ENCODE data around the gene THG1L.
A peak's percentile ranks its signal among the peaks of the same experiment; 100 is the strongest.
"Not testable (repeated sequence)": the region's sequence is repeated elsewhere in the genome, so short reads cannot be mapped to it uniquely, and the experiment has no call there.

The THG1L gene

DNA sequence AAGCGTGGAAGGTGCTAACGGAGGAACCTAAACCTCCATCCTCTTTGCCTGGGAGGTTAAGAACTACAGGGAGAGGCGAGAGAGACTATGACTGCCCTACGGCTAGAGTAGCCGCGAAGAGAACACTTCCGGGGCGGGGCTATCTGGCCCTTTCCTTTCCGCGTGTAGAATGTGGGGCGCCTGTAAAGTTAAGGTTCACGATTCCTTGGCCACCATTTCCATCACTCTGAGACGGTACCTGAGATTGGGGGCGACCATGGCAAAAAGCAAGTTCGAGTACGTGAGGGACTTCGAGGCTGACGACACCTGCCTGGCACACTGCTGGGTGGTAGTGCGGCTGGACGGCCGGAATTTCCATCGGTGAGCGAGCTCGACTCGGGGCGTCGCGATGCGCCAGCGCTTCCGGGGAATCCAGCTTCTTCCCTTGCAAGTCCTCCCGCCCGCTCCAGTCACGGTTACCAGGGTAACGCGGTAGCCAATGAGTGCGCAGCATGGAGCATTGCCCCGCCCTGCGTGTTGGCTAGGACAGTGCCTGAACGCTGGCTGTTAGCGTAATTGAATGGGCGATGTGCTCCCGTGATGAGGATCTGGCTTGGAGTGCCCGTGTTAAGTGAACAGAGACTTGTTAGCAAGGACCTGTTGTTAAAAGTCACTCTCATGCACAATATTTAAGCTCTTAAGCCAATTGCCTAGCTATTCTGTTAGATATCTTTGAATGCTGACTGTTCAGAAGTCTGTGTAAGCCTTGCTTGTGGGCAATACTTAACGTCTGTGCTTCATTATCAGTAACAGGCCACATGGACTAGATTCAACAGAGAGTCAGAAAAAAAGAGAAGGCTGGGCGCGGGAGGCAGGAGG lies at the start of gene THG1L:
Gene THG1L, plus strand, starts transcription at position 149 of the 858 bp plus-strand sequence. Its CDS starts 21 bp downstream, at position 170.
- peak; percentile 91 for DNase-seq

DNA sequence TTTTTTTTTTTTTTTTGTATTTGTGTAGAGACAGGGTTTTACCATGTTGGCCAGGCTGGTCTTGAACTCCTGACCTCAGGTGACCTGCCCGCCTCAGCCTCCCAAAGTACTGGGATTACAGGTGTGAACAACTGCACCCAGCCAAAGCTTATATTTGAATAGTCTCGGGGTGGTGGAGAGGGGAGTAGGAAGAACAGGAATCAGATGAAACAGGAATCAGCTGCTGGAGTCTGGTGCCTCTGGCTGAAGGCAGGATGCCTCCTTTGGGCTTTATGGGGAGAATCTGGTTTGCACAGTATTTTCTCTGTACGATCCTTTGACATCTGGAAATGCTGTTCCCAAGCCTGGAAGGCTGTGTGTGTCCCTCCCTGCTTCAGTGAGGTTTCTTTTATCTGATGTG lies 49.0 kb upstream of the THG1L start:
- DNase-seq, result no peak

- not testable (repeated sequence) for DNase-seq
Observed at GRCh38 chr5:157686276-157687197, 44.7 kb upstream of the THG1L start.

GRCh38 chr5:157687198-157687554 lies 44.0 kb upstream of the THG1L start:
- no peak for DNase-seq

GRCh38 chr5:157689942-157690689 lies 41.1 kb upstream of the THG1L start:
- DNase-seq, result no peak

- DNase-seq, result no peak
Observed at GRCh38 chr5:157690690-157691433, 40.4 kb upstream of the THG1L start.

GRCh38 chr5:157693816-157694215 lies 37.4 kb upstream of the THG1L start:
- not testable (repeated sequence) for DNase-seq

- DNase-seq, result not testable (repeated sequence)
Observed at GRCh38 chr5:157696154-157696553, 35.1 kb upstream of the THG1L start.

DNA sequence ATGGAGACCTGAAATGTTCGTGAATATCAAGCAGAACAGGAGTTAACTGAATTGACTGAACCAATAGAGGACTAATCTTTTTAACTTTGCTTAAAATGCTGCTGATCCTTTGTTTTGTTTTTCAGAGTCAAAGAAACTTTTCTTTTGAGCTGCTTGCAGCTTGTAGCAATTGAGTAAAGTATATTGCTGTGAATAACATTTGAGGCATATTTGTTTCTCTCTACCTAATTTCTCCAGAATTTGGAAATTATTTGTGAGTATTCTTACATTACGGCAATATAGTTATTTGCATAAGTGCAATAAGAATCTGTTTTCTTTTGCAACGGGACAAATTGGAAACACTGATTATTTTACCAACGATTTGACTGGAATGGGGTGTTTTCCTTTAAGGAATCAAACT lies 32.5 kb upstream of the THG1L start:
- DNase-seq, result not testable (repeated sequence)

DNA sequence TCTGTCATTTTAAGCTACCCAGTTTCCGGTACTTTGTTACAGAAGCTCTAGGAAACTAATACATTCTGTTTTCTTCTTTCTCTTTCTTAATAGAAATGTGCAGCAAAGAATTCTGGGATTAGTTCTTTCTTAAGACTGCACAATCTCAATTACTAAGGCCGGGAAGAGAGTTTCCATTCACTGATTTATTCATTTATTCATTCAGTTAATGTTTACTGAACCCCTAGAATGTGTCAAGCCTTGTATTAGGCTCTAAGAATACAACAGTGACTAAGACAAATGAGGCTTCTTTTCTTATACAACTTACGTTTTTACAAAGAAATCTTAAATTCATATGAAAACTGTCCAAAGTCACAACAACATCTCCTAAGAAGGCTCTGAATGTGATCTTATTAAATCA lies 27.5 kb upstream of the THG1L start:
- no peak for DNase-seq

GRCh38 chr5:157708866-157709265 lies 22.4 kb upstream of the THG1L start:
- no peak for DNase-seq

- DNase-seq, result no peak
Observed at GRCh38 chr5:157709346-157709745, 21.9 kb upstream of the THG1L start.

DNA sequence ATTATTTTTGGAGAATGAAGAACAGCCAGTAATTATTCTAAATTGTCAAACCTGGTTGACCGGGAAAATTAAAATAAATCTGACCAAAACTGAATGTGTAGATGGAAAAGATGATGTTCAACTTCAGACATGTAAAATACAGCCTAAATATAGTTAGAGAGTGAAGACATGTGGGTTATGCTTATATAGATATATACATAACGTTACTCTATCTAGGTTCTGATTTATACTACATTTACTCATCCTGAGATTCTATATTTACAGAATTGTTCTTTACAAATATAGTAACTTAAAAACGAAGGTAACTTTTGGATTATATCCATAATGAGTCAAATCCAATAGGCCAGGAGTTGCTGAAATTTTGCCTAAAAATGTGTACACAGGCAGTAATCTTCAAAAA lies 20.8 kb upstream of the THG1L start:
- no peak for DNase-seq

GRCh38 chr5:157710882-157711281 lies 20.3 kb upstream of the THG1L start:
- no peak for DNase-seq

GRCh38 chr5:157713830-157714595 lies 17.2 kb upstream of the THG1L start:
- no peak for DNase-seq

GRCh38 chr5:157714596-157714864 lies 16.7 kb upstream of the THG1L start:
- DNase-seq, result no peak

- peak; percentile 19 for DNase-seq
Observed at GRCh38 chr5:157718519-157718918, 12.7 kb upstream of the THG1L start.

DNA sequence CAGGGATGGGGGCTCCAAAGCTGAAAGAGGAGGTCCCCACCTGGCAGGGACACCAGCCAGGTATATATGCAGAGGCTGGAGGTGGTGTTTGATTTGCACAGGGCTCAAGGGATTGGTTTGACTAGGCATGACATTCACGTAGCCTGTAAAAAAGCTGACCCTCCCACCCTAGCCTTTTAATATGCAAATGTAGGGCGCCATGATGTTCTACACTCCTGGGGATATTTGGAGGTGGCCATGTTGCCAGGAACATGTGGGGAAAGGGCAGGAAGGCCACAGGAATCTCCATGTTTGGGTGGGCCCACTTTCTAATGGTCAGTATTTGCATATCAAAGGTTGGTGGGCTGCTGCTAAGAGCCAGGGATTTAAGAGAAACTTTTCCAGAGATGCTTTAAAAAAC lies 12.0 kb upstream of the THG1L start:
- DNase-seq, result no peak

DNA sequence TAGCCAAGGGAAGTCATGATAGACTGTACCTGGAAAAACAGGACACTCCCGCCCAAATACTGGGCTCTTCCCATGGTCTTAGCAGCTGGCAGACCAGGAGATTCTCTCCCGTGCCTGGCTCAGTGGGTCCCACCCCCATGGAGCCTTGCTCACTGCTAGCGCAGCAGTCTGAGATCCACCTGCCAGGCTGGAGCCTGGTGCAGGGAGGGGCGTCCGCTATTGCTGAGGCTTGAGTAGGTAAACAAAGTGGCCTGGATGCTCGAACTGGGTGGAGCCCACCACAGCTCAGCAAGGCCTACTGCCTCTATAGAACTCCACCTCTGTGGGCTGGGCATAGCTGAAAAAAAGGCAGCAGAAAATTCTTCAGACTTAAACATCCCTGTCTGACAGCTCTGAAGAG lies 10.1 kb upstream of the THG1L start:
- no peak for DNase-seq

DNA sequence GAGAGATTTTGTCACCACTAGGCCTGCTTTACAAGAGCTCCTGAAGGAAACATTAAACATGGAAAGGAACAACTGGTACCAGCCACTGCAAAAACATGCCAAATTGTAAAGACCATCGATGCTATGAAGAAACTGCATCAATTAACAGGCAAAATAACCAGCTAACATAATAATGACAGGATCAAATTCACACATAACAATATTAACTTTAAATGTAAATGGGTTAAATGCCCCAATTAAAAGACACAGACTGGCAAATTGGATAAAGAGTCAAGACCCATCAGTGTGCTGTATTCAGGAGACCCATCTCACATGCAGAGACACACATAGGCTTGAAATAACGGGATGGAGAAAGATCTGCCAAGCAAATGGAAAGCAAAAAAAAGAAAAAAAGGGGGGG lies 8.3 kb upstream of the THG1L start:
- not testable (repeated sequence) for DNase-seq

DNA sequence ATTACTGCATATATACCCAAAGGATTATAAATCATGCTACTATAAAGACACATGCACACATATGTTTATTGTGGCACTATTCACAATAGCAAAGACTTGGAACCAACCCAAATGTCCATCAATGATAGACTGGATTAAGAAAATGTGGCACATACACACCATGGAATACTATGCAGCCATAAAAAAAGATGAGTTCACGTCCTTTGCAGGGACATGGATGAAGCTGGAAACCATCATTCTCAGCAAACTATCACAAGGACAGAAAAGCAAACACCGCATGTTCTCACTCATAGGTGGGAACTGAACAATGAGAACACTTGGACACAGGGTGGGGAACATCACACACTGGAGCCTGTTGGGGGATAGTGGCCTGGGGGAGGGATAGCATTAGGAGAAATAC lies 4.6 kb upstream of the THG1L start:
- not testable (repeated sequence) for DNase-seq

DNA sequence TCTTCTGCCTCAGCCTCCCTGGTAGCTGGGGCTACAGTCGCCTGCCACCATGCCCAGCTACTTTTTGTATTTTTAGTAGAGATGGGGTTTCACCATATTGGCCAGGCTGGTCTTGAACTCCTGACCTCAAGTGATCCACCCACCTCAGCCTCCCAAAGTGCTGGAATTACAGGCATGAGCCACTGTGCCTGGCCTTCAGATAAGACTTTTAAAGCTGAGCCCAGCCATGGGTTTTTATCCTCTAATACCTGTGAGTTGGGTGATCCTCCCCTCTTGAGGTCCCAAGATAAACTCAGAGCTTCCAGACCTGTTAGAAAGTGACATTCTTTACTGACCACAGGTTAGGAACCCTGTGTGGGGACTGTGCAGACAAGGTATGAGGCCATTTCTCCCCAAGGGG lies 3.4 kb upstream of the THG1L start:
- DNase-seq, result not testable (repeated sequence)
